HTR-8/SVneo (cell line): Measurements from ENCODE around the gene PLA2G2D.
A peak's percentile ranks its signal among the peaks of the same experiment; 100 is the strongest.

ENCODE experiments used
- DNase-seq: peaks from one replicate; pipeline ENCODE4 v3.0.0; 2011; ENCODE audit warnings: low spot score, mixed read lengths; ENCODE audit not compliant: insufficient read length
- FAIRE-seq: peaks from 2 replicates; lab custom pipeline; 2011; peaks lifted over from hg19 to GRCh38; lab: Jason Lieb, UNC

Gene PLA2G2D

GRCh38 chr1:20119347-20119746 is at the start of gene PLA2G2D:
PLA2G2D (minus strand) TSS chr1:20119536; CDS start chr1:20119498, 38 bp downstream.
- no peak for FAIRE-seq
- no peak for DNase-seq

- FAIRE-seq: no peak
Observed at GRCh38 chr1:20168564-20169491, 49.5 kb upstream of the PLA2G2D start.

GRCh38 chr1:20167126-20167525 is 47.8 kb upstream of the PLA2G2D start:
- no peak for FAIRE-seq
- no peak for DNase-seq

More at GRCh38 chr1:20168564-20169491, 49.5 kb upstream of the PLA2G2D start:
- no peak for DNase-seq

GRCh38 chr1:20166051-20166450 is 46.7 kb upstream of the PLA2G2D start:
- FAIRE-seq (no peak), DNase-seq (no peak)

- FAIRE-seq (peak; percentile 69), DNase-seq (no peak)
Observed at GRCh38 chr1:20165522-20165951, 46.2 kb upstream of the PLA2G2D start.

- no peak for FAIRE-seq
- no peak for DNase-seq
Observed at GRCh38 chr1:20164694-20165202, 45.4 kb upstream of the PLA2G2D start.

- FAIRE-seq (no peak), DNase-seq (no peak)
Observed at GRCh38 chr1:20160034-20160433, 40.7 kb upstream of the PLA2G2D start.

- no peak for FAIRE-seq
- no peak for DNase-seq
Observed at GRCh38 chr1:20158358-20159070, 39.2 kb upstream of the PLA2G2D start.

GRCh38 chr1:20154301-20154831 is 35.0 kb upstream of the PLA2G2D start:
- FAIRE-seq (no peak), DNase-seq (no peak)

GRCh38 chr1:20153000-20153418 is 33.7 kb upstream of the PLA2G2D start:
- FAIRE-seq (no peak), DNase-seq (no peak)

GRCh38 chr1:20152599-20152930 is 33.2 kb upstream of the PLA2G2D start:
- no peak for DNase-seq
- FAIRE-seq: no peak

- peak; percentile 83 for FAIRE-seq
- peak; percentile 80 for DNase-seq
Observed at GRCh38 chr1:20151906-20152598, 32.7 kb upstream of the PLA2G2D start.

- DNase-seq: no peak
Observed at GRCh38 chr1:20150969-20151368, 31.6 kb upstream of the PLA2G2D start.

GRCh38 chr1:20150326-20150705 is 31.0 kb upstream of the PLA2G2D start:
- FAIRE-seq (no peak), DNase-seq (no peak)

More at GRCh38 chr1:20150969-20151368, 31.6 kb upstream of the PLA2G2D start:
- FAIRE-seq: no peak

GRCh38 chr1:20149601-20150325 is 30.4 kb upstream of the PLA2G2D start:
- FAIRE-seq (no peak), DNase-seq (no peak)

GRCh38 chr1:20148571-20149500 is 29.5 kb upstream of the PLA2G2D start:
- FAIRE-seq: no peak
- DNase-seq: no peak

- DNase-seq: no peak
- FAIRE-seq: no peak
Observed at GRCh38 chr1:20147846-20148570, 28.7 kb upstream of the PLA2G2D start.
